ENCODE measurements around the gene PIGC.

PIGC gene

GRCh38 chr1:172443666-172444453, at the start of gene PIGC:
TSS of gene PIGC (minus strand) at chr1:172444069. CDS start at chr1:172442622, 1,447 bp downstream.
- peak; percentile 86 for DNase-seq (ENCODE audit: low read depth)

- DNase-seq (ENCODE audit: low read depth), result no peak
Observed at GRCh38 chr1:172492421-172492820, 48.6 kb upstream of the PIGC start.

- DNase-seq (ENCODE audit: low read depth), result no peak
Observed at GRCh38 chr1:172489847-172490246, 46.0 kb upstream of the PIGC start.

GRCh38 chr1:172488393-172488792, 44.5 kb upstream of the PIGC start:
- DNase-seq (ENCODE audit: low read depth), result no peak

GRCh38 chr1:172487550-172487949, 43.7 kb upstream of the PIGC start:
- no peak for DNase-seq (ENCODE audit: low read depth)

GRCh38 chr1:172486805-172487454, 43.1 kb upstream of the PIGC start:
- DNase-seq (ENCODE audit: low read depth), result no peak

GRCh38 chr1:172485626-172486025, 41.8 kb upstream of the PIGC start:
- DNase-seq (ENCODE audit: low read depth), result no peak

GRCh38 chr1:172484252-172484651, 40.4 kb upstream of the PIGC start:
- no peak for DNase-seq (ENCODE audit: low read depth)

- DNase-seq (ENCODE audit: low read depth), result no peak
Observed at GRCh38 chr1:172483448-172483847, 39.6 kb upstream of the PIGC start.

GRCh38 chr1:172482044-172482443, 38.2 kb upstream of the PIGC start:
- DNase-seq (ENCODE audit: low read depth), result no peak

- DNase-seq (ENCODE audit: low read depth), result no peak
Observed at GRCh38 chr1:172480431-172480830, 36.6 kb upstream of the PIGC start.

GRCh38 chr1:172478485-172478884, 34.6 kb upstream of the PIGC start:
- DNase-seq (ENCODE audit: low read depth), result no peak

GRCh38 chr1:172477741-172478140, 33.9 kb upstream of the PIGC start:
- no peak for DNase-seq (ENCODE audit: low read depth)

GRCh38 chr1:172477216-172477615, 33.3 kb upstream of the PIGC start:
- no peak for DNase-seq (ENCODE audit: low read depth)

GRCh38 chr1:172476218-172476811, 32.4 kb upstream of the PIGC start:
- no peak for DNase-seq (ENCODE audit: low read depth)

- no peak for DNase-seq (ENCODE audit: low read depth)
Observed at GRCh38 chr1:172473842-172474241, 30.0 kb upstream of the PIGC start.

GRCh38 chr1:172473302-172473701, 29.4 kb upstream of the PIGC start:
- DNase-seq (ENCODE audit: low read depth), result no peak

GRCh38 chr1:172472495-172472894, 28.6 kb upstream of the PIGC start:
- DNase-seq (ENCODE audit: low read depth), result no peak

GRCh38 chr1:172471666-172472065, 27.8 kb upstream of the PIGC start:
- no peak for DNase-seq (ENCODE audit: low read depth)

GRCh38 chr1:172470149-172470548, 26.3 kb upstream of the PIGC start:
- DNase-seq (ENCODE audit: low read depth), result no peak

GRCh38 chr1:172469717-172470116, 25.8 kb upstream of the PIGC start:
- no peak for DNase-seq (ENCODE audit: low read depth)

- DNase-seq (ENCODE audit: low read depth), result no peak
Observed at GRCh38 chr1:172468296-172468695, 24.4 kb upstream of the PIGC start.

GRCh38 chr1:172467446-172467845, 23.6 kb upstream of the PIGC start:
- no peak for DNase-seq (ENCODE audit: low read depth)
